Fibroblast of lung (primary cell): Measurements from ENCODE around the gene ATG14. TPM values are rescaled to one million over a fixed set of nuclear protein-coding genes. Genes with fewer than 3 reads are reported as not detected.

ENCODE experiments used
- DNase-seq, 2 donors: peaks; one replicate each; pipeline versions ENCODE4 v3.0.0 to v3.0.0-alpha.2; 2010; ENCODE audit warnings: low read depth in 2 of 2
- H2AFZ ChIP-seq: 2 replicates; pipeline ENCODE4 v1.5.1; 2012; ENCODE audit warnings: low read length, control low read depth, inconsistent platforms
- H3K27ac ChIP-seq: 2 replicates; pipeline ENCODE4 v1.5.1; 2011; ENCODE audit warnings: low read length, control low read depth; ENCODE audit not compliant: insufficient read depth
- H3K27me3 ChIP-seq: 2 replicates; pipeline ENCODE4 v1.5.1; 2011; ENCODE audit warnings: mild to moderate bottlenecking, low read length; ENCODE audit not compliant: control insufficient read depth, insufficient read depth
- H3K36me3 ChIP-seq: 2 replicates; pipeline ENCODE4 v1.5.1; 2011; ENCODE audit warnings: low read length; ENCODE audit not compliant: control insufficient read depth, insufficient read depth
- H3K4me1 ChIP-seq: 2 replicates; pipeline ENCODE4 v1.5.1; 2011; ENCODE audit warnings: low read length; ENCODE audit not compliant: control insufficient read depth, insufficient read depth; ENCODE audit errors: extremely low read depth
- H3K4me2 ChIP-seq: 2 replicates; pipeline ENCODE4 v1.5.1; 2011; ENCODE audit warnings: low read length, control low read depth; ENCODE audit not compliant: insufficient read depth; ENCODE audit errors: extremely low read depth
- H3K4me3 ChIP-seq, 4 experiments: fragments of 200-600 bp in 1 of 4; sonication (generic) in 1 of 4; replicated peaks in 1 of 4; 2 replicates each; pipeline ENCODE4 v1.5.1; 2011 to 2016; ENCODE audit warnings: low read length in 4 of 4, low read depth in 3 of 4, mild to moderate bottlenecking in 3 of 4, control low read depth in 2 of 4, inconsistent platforms in 1 of 4, mixed read lengths in 1 of 4; ENCODE audit not compliant: insufficient read depth in 1 of 4; ENCODE audit errors: control extremely low read depth in 1 of 4
- H3K79me2 ChIP-seq: 2 replicates; pipeline ENCODE4 v1.5.1; 2012; ENCODE audit warnings: mild to moderate bottlenecking, low read length, inconsistent platforms; ENCODE audit not compliant: control insufficient read depth, insufficient read depth
- H3K9ac ChIP-seq: 2 replicates; pipeline ENCODE4 v1.5.1; 2011; ENCODE audit warnings: mild to moderate bottlenecking, low read length, control low read depth; ENCODE audit not compliant: insufficient read depth
- H3K9me3 ChIP-seq: 2 replicates; pipeline ENCODE4 v1.5.1; 2012; ENCODE audit warnings: low read depth, low read length; ENCODE audit not compliant: control insufficient read depth, insufficient read depth
- H4K20me1 ChIP-seq: 2 replicates; pipeline ENCODE4 v1.5.1; 2011; ENCODE audit warnings: low read length; ENCODE audit not compliant: control insufficient read depth, insufficient read depth; ENCODE audit errors: extremely low read depth
- EZH2 ChIP-seq: IDR thresholded peaks from 2 replicates; pipeline ENCODE4 v1.5.1; 2012; ENCODE audit warnings: low read length, control low read depth, mild to moderate bottlenecking; ENCODE audit errors: missing control alignments
- polyA plus RNA-seq, 2 donors: library from polyadenylated mRNA; depleted of rRNA in 1 of 2; stranded (reverse) in 1 of 2; unstranded in 1 of 2; fragments of >200 nt; gene quantifications; 2 replicates each; pipeline ENCODE4 v1.2.1, GENCODE V29; 2011 to 2012; ENCODE audit warnings: missing spikeins in 1 of 2
- total RNA-seq: library from RNA; depleted of rRNA; stranded (reverse); fragments of >200 nt; gene quantifications from 2 replicates; pipeline ENCODE4 v1.2.1, GENCODE V29; 2014
- TF ChIP-seq, protein P1 (sequence below), 2 donors: IDR thresholded peaks in 1 of 2; conservative IDR thresholded peaks in 1 of 2; 1 replicate in 1 of 2; 2 replicates in 1 of 2; pipeline ENCODE4 v1.5.1; 2011 to 2012; ENCODE audit warnings: low read length in 2 of 2, control low read depth in 1 of 2, inconsistent platforms in 1 of 2, low read depth in 1 of 2, mild to moderate bottlenecking in 1 of 2

The ATG14 gene
- total and polyA plus RNA-seq, 2 donors (not counting 1 experiment from before 2014, with no cell fraction given): 9.9 to 21.6 TPM

DNA sequence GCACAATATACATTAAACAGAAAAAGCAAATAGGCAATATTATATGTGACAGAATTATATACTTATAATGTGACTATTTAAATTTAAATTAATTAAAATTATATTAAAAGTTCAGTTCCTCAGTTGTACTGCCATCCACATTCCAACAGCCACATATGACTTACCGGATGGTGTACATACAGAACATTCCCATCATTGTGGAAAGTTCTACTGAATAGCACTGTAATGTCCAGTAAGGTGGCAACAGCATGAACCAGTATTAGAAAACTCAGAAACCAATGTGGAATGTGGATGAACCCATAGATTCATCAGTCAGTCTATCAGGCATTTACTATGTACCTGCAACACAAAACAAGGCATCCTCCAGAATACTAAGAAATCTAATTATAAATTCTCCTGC is 12.4 kb downstream of the ATG14 start:
- Histone ChIP-seq H2AFZ (no peak overlapping the region), H3K9ac (no peak overlapping the region), H3K9me3 (no peaks in the 10 kb centered on the region), H4K20me1 (no peaks in the 10 kb centered on the region), H3K4me3 (no peak overlapping the region), H3K4me2 (no peak overlapping the region), H3K36me3 (no peaks in the 10 kb centered on the region), H3K4me1 (peaks cover 11% of the 10 kb centered on the region), H3K27me3 (no peaks in the 10 kb centered on the region), H3K27ac (no peak overlapping the region), H3K79me2 (peaks cover 11% of the 10 kb centered on the region)
- no peak for DNase-seq
- no peak for TF ChIP-seq EZH2
- TF ChIP-seq, protein P1, sequence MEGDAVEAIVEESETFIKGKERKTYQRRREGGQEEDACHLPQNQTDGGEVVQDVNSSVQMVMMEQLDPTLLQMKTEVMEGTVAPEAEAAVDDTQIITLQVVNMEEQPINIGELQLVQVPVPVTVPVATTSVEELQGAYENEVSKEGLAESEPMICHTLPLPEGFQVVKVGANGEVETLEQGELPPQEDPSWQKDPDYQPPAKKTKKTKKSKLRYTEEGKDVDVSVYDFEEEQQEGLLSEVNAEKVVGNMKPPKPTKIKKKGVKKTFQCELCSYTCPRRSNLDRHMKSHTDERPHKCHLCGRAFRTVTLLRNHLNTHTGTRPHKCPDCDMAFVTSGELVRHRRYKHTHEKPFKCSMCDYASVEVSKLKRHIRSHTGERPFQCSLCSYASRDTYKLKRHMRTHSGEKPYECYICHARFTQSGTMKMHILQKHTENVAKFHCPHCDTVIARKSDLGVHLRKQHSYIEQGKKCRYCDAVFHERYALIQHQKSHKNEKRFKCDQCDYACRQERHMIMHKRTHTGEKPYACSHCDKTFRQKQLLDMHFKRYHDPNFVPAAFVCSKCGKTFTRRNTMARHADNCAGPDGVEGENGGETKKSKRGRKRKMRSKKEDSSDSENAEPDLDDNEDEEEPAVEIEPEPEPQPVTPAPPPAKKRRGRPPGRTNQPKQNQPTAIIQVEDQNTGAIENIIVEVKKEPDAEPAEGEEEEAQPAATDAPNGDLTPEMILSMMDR (conservative IDR thresholded peaks at IDR 0.05 in 1 of 2, IDR thresholded peaks at IDR 0.05 in 1 of 2; ENCODE audit: low read depth in 1 of 2, low read length in 2 of 2): no peak

DNA sequence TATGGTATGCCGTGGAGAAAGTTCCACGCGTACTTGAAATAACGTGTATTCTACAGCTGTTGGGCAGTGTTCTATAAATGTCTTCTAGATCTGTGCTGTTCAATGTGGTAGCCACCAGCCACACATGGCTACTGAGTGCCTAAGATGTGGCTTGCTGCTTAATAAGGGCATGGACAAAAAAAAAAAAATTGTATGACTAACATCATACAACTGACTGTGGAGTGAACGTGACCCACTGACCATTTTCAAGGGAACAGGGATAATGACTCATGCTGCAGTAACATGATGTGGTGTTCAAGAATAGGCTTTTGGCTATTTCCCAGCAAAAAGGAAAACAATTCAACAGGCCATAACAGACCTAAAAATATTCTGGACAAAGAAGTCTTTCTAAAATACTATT is 13.0 kb downstream of the ATG14 start:
- H3K27ac ChIP-seq: peak overlapping the region; percentile 54
- H3K4me3 ChIP-seq: no peak overlapping the region
- no peaks in the 10 kb centered on the region for H3K9me3 ChIP-seq
- H3K27me3 ChIP-seq: no peaks in the 10 kb centered on the region
- TF ChIP-seq, protein P1 (conservative IDR thresholded peaks at IDR 0.05 in 1 of 2, IDR thresholded peaks at IDR 0.05 in 1 of 2; ENCODE audit: low read depth in 1 of 2, low read length in 2 of 2): no peak
- TF ChIP-seq EZH2: no peak
- H2AFZ ChIP-seq: no peak overlapping the region
- peak; percentile 96 to 99 for DNase-seq
- peaks cover 11% of the 10 kb centered on the region for H3K4me1 ChIP-seq
- peak overlapping the region; percentile 29 for H3K4me2 ChIP-seq
- H3K9ac ChIP-seq: no peak overlapping the region
- H4K20me1 ChIP-seq: no peaks in the 10 kb centered on the region
- peaks cover 10% of the 10 kb centered on the region for H3K79me2 ChIP-seq
- H3K36me3 ChIP-seq: no peaks in the 10 kb centered on the region

DNA sequence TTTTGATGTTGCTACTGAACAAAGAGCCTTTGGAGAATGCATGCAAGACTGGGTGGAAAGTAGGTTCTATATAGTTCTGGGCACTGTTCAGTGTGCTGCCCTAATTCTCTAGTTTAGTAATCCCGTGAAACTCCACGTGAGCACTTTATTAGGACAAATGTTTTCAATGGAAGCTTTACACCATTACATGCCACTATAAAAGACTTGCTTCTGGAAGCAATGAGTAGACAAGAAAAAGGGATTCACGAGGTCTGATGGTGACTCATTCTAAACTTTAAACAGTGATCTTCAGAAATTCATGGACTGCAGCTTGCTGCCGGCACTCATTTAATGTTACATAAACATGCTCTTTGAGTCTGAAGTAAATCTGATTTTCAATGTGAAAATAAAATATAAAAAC is 22.3 kb downstream of the ATG14 start:
- Histone ChIP-seq H3K79me2 (no peaks in the 10 kb centered on the region), H3K36me3 (peaks cover 2% of the 10 kb centered on the region), H3K27ac (peak overlapping the region; percentile 63), H3K27me3 (no peaks in the 10 kb centered on the region), H3K4me2 (peak overlapping the region; percentile 19), H3K9ac (no peak overlapping the region), H3K4me1 (peaks cover 6% of the 10 kb centered on the region), H2AFZ (no peak overlapping the region), H4K20me1 (no peaks in the 10 kb centered on the region), H3K4me3 (no peak overlapping the region), H3K9me3 (no peaks in the 10 kb centered on the region)
- DNase-seq: peak; percentile 87 to 88
- no peak for TF ChIP-seq EZH2
- TF ChIP-seq, protein P1 (conservative IDR thresholded peaks at IDR 0.05 in 1 of 2, IDR thresholded peaks at IDR 0.05 in 1 of 2; ENCODE audit: low read depth in 1 of 2, low read length in 2 of 2): no peak
